Measurements from ENCODE around the gene SS18.

- TF ChIP-seq CTCF (conservative IDR thresholded peaks at IDR 0.05) (no peak), ZFX (IDR thresholded peaks at IDR 0.05) (no peak)
Observed at GRCh38 chr18:25985707-25986394, 104.6 kb downstream of the SS18 start.

Measured in C4-2B (cell line).